Fibroblast of the conjunctiva (primary cell): ENCODE results near the gene EYA4.

Experiments used
- DNase-seq: peaks from one replicate; pipeline ENCODE4 v3.0.0-alpha.2; 2010; ENCODE audit warnings: low read depth

EYA4 gene

GRCh38 chr6:133456439-133456838 is 215.3 kb downstream of the EYA4 start:
- DNase-seq = no peak

GRCh38 chr6:133456944-133457343 is 215.8 kb downstream of the EYA4 start:
- DNase-seq = no peak

GRCh38 chr6:133460101-133460500 is 218.9 kb downstream of the EYA4 start:
- no peak for DNase-seq

- no peak for DNase-seq
Observed at GRCh38 chr6:133463790-133464189, 222.6 kb downstream of the EYA4 start.

GRCh38 chr6:133466680-133467079 is 225.5 kb downstream of the EYA4 start:
- DNase-seq = no peak

- no peak for DNase-seq
Observed at GRCh38 chr6:133467231-133467981, 226.2 kb downstream of the EYA4 start.

GRCh38 chr6:133467982-133468380 is 226.8 kb downstream of the EYA4 start:
- no peak for DNase-seq

GRCh38 chr6:133468591-133468990 is 227.4 kb downstream of the EYA4 start:
- no peak for DNase-seq

GRCh38 chr6:133474516-133474915 is 233.4 kb downstream of the EYA4 start:
- no peak for DNase-seq

- no peak for DNase-seq
Observed at GRCh38 chr6:133478673-133479072, 237.5 kb downstream of the EYA4 start.

- no peak for DNase-seq
Observed at GRCh38 chr6:133487174-133487573, 246.0 kb downstream of the EYA4 start.

- no peak for DNase-seq
Observed at GRCh38 chr6:133495205-133495903, 254.2 kb downstream of the EYA4 start.

GRCh38 chr6:133499662-133500061 is 258.5 kb downstream of the EYA4 start:
- DNase-seq = no peak

GRCh38 chr6:133501675-133502270 is 260.6 kb downstream of the EYA4 start:
- DNase-seq = no peak

- peak; percentile 83 for DNase-seq
Observed at GRCh38 chr6:133502441-133503335, 261.5 kb downstream of the EYA4 start.

GRCh38 chr6:133503336-133503729 is 262.2 kb downstream of the EYA4 start:
- DNase-seq = peak; percentile 18

GRCh38 chr6:133504158-133504557 is 263.0 kb downstream of the EYA4 start:
- DNase-seq = no peak

- DNase-seq = peak; percentile 27
Observed at GRCh38 chr6:133504761-133505160, 263.6 kb downstream of the EYA4 start.

GRCh38 chr6:133505681-133506080 is 264.5 kb downstream of the EYA4 start:
- DNase-seq = no peak

- DNase-seq = peak; percentile 56
Observed at GRCh38 chr6:133512410-133513016, 271.4 kb downstream of the EYA4 start.

GRCh38 chr6:133523816-133524215 is 282.7 kb downstream of the EYA4 start:
- DNase-seq = no peak

GRCh38 chr6:133526436-133526835 is 285.3 kb downstream of the EYA4 start:
- no peak for DNase-seq
